IPS-18c (cell line): Measurements from ENCODE around the gene IFT88.

Experiments used
- H3K4me3 ChIP-seq: 2 replicates; pipeline ENCODE4 v1.7.0; 2013; ENCODE audit warnings: low read depth, mild to moderate bottlenecking, low read length, moderate library complexity; ENCODE audit not compliant: insufficient read depth
- H3K9me3 ChIP-seq: one replicate; pipeline ENCODE4 v1.6.1; 2013; ENCODE audit warnings: mild to moderate bottlenecking, low read length, moderate library complexity; ENCODE audit not compliant: control insufficient read depth, insufficient read depth

IFT88 gene

DNA sequence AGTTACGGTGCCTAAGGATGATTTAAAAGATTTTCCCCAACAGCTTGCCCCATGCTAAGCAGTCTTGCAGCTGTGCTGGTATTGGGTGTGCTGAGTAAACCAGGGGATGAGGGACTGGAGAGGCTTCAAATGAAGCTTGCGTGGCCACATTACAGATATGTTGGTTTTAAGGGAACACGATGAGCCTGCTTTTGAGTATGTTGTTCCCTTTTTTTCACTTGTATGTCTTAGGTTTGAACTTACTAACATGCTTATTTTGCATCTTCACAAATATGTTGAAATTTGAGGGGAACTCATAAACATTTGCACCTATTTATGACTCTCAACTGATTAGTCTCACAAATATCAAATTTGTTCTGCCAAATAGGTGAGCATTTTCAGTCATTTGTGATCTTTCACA is 134.5 kb downstream of the IFT88 start:
- H3K4me3 ChIP-seq, result no peak overlapping the region

DNA sequence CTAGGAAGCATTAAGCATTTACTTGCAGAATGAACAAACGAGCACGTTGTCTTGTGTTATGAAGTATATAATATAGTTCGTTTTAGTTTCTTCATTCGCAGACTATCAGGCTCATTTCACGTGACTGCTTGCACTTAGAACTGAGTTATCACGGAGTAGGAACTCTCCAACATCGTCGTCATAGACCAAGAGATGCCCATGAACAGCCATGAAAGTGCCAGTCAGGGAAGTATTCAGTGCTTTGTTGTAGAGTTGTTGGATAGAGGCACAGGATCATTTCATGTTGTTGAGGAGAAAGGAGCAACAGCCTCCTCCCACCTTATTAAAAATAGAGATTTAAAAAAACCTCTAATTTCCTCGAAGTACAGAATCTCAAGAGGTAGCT is 135.6 kb downstream of the IFT88 start:
- H3K4me3 ChIP-seq, result peak overlapping the region; percentile 78; the same call in 1 of the 2 replicates
- no peaks in the 10 kb centered on the region for H3K9me3 ChIP-seq

More for the DNA sequence above, 134.5 kb downstream of the IFT88 start:
- no peaks in the 10 kb centered on the region for H3K9me3 ChIP-seq

DNA sequence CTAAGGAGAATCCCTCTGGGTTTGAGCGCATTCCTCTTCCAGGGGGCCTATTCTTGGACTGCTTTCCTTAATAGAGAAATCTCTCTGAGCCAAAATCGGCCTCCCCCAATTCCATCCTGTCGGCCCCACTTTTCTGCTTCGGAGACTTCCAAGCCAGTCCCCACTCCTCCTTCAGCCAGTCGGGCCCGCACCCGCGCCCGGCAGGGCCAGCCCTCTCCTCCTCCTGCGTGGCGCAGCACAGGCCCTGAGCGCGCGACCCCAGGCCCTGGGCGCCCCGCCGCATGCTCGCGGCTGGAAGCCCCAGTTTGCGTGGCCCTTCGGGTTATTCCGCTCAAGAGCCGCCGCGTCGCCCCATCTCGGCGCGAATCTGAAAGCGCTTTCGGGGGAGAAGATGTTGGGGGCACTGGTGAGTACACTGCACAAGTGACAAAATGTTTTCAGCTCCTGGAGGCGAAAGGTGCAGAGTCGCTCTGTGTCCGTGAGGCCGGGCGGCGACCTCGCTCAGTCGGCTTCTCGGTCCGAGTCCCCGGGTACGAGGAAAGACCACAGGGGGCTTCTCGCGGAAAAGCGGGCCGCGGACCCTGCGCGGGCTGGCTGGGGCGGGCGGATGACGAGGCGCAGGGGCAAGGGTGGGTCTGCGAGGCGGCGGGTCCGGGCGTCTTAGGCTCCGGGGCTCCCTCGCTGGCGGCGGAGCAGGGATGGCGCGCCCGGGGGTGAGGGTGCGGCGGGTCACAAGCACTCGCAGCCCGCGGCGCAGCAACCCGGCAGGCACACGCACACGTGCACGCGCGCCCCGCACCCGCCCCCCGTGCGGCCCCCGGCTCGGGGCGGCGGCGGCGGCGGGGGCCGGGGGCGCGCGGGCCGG is 136.2 kb downstream of the IFT88 start, which contains the start of gene IL17D:
IL17D (plus strand) TSS at position 785 of the 865 bp plus-strand sequence. CDS start 303 bp downstream, outside the sequence.
- H3K4me3 ChIP-seq, result peak within 1 kb of the TSS; percentile 78
- H3K9me3 ChIP-seq, result no peaks in the 10 kb centered on the region

DNA sequence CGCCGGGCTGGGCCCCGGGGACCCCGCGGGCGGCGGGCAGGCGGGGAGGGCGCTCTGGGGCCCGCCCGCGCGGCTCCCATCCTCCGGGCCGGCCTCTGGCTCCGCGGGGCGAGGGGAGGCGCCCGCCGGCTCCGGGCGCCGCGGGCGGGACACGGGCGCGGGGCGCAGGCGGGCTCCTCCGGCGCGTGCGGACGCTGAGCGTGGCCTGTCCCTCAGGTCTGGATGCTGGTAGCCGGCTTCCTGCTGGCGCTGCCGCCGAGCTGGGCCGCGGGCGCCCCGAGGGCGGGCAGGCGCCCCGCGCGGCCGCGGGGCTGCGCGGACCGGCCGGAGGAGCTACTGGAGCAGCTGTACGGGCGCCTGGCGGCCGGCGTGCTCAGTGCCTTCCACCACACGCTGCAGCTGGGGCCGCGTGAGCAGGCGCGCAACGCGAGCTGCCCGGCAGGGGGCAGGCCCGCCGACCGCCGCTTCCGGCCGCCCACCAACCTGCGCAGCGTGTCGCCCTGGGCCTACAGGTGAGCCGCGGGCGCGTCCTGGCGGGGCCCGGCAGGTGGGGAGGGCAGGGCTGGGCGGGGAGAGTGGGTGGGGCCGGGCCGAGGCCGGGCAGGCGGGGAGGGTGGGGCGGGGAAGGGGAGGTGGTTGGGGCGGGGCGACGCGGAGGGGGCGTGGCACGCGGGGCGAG is 137.0 kb downstream of the IFT88 start:
- H3K4me3 ChIP-seq, result peak overlapping the region; percentile 51
- no peaks in the 10 kb centered on the region for H3K9me3 ChIP-seq

DNA sequence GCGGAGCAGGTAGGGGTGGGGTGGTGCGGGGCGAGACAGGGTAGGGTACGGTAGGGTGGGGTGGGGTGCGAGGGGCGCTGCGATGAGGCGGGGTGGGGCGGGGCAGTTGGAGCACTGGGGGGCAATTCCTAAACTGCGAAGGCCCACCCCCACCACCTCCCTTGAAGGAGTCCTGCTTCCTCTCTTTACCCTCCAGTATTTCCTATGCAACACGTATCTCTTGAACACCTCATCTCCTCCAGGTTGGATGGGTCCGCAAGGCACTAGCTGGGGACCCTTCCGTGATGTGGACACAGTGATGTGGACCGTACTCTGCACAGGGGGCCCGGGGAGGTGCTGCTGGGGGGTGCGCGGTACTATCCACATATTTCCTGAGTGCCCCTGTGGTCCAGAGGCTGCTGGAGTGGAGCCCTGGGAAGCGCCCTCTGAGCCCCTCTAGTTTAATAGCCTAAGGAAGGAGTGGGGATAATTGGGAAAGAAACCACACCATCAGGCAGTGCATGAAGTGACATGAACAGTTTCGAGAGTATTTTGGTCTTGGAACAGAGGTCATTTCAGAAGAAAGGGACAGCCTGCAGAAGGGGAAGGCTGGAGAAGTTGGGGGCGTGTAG is 137.6 kb downstream of the IFT88 start:
- H3K9me3 ChIP-seq, result no peaks in the 10 kb centered on the region
- peak overlapping the region; percentile 50; the same call in 1 of the 2 replicates for H3K4me3 ChIP-seq

DNA sequence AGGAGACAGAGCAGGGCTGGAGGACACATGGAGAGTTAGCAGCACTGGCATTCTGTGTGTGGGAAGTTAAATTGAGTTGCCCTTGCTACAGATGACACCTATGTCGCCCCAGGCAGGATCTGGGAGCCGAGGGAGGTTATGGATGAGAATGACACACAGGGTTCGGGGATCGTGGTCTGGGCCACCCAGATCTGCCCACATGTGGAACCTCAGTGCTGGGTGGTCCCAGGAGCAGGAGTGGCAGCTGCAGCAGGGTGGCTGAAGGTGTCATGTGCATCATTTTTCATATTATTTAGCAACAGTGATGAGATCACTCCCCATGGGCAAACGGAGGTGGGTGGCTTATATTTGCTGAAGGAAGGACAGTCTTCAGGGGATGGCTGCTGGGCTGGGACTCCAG is 139.7 kb downstream of the IFT88 start:
- H3K4me3 ChIP-seq, result no peak overlapping the region
- no peaks in the 10 kb centered on the region for H3K9me3 ChIP-seq

DNA sequence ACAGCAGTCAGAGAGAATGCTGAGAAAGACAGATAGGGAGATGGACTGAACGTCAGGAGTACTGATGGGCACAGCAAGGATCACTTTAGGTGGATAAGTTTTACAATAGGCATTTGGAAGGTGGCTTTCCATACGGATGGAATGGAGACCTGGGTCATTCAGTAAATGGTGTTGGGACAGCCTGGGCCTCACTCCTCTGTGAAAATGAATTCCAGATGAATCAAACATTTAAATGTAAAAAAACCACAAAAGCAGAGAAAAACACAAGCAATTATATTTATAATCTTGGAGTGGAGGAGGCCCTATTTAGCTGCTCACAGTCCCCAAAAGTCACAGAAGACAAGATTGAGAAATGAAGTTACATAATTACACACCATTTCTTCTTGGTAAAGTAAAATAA is 141.3 kb downstream of the IFT88 start:
- Histone ChIP-seq H3K4me3 (no peak overlapping the region), H3K9me3 (peaks cover 3% of the 10 kb centered on the region)

DNA sequence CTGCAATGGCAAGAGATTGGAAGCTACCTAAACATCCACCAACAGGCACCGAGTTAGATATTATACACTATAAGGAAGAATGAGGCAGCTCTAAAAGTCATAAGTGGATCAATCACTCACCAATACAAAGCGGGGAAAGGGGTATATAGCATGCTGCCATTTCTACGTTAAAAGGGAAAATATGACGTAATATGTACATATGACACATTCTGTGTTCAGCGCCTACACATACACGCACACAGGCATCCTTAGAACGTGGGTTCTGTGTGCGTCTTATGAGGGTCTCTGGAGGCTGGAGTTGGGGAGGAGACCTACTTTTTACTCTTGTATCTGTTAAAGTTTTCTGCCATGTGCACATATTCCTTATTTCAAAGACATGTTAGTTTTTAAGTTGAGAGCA is 142.4 kb downstream of the IFT88 start:
- Histone ChIP-seq H3K4me3 (no peak overlapping the region), H3K9me3 (peaks cover 3% of the 10 kb centered on the region)

DNA sequence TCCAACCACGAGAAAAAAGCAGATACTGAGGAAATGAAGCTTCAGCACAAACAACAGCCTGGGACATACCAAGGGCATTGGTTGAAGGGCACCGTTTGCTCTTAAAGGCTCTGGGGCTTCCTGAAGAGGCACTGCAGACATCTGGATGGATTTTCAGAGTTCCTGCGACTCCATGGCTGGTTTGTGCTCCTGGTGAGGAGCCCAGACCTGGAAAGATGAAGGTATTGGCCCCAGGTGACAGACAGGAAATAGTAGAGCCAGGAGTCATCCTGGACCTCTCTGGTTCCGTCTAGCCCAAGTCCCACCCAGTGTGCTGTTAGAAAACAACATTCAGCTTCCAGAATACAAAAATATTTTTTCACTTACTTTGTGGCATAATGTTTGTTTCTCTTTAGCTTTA is 142.8 kb downstream of the IFT88 start:
- H3K9me3 ChIP-seq, result peaks cover 3% of the 10 kb centered on the region
- no peak overlapping the region for H3K4me3 ChIP-seq

DNA sequence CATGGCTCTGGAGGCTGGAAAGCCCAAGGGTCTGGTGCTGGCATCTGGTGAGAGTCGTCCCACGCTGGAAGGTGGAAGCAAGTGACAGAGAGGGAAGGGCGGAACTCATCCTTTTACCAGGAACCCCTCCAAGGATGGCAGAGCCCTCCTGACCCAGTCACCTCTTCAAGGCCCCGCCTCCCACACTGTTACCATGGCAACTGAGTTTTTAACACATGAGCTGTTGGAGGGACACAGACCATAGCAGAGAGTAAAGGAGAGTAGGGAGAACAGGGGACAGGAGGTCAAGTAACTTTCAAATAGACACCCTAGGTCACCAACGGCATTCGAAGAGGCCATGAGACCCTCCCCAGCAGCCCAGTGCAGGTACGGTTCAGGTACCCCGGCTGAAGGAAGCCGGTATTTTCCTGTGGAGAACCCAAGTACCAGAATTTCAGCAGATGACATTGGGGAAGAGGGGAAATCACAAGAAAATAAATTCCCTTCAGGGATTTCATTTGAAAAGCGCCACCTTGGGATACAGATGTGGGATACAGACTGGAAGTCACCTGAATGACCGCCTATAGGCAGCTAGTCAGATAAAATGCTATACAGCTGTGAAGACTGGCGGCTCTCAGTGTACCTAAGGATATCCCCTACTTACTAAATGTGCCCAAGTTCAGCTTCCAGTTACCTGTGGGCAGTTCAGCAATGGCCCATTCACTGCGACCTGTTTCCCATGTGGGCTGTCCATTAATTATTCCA is 144.5 kb downstream of the IFT88 start:
- Histone ChIP-seq H3K9me3 (peaks cover 3% of the 10 kb centered on the region), H3K4me3 (no peak overlapping the region)

DNA sequence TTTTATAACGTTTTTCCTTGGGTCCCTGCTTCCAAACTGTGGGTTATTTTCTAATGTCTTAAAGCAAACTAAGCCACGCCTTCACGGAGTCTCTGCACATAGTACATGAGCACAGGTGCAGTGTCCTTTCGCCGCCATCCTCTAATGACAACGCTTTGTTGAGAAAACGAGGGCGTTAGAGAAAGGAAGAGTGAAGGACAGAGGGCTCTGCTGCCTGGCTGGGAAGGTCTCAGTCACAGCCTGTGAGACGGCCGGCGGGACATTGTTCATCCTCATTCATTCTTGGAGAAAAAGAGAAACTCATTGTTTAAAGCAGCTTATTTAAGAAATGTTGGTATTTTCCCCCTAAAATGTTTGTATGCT is 146.0 kb downstream of the IFT88 start:
- H3K4me3 ChIP-seq, result no peak overlapping the region
- H3K9me3 ChIP-seq, result peaks cover 3% of the 10 kb centered on the region

DNA sequence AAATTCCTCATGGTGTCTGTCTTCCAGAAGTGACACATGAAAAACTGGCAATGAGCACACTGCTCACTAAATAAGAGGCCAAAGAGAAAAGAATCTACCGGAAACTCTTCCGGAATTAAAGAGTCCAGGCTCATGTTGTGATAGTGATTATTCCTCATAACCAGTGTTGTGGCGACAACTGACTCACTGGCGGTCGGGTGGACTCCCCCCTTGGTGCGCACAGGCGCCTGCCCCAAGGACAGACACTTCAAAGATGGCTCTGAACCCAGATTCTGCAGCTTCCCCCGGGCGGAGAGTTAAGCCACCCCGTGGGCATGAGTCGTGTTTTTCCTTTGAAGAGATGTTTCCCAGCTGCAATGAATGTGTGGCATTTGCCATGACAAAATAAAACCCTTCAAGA is 146.8 kb downstream of the IFT88 start:
- peaks cover 3% of the 10 kb centered on the region for H3K9me3 ChIP-seq
- no peak overlapping the region for H3K4me3 ChIP-seq

DNA sequence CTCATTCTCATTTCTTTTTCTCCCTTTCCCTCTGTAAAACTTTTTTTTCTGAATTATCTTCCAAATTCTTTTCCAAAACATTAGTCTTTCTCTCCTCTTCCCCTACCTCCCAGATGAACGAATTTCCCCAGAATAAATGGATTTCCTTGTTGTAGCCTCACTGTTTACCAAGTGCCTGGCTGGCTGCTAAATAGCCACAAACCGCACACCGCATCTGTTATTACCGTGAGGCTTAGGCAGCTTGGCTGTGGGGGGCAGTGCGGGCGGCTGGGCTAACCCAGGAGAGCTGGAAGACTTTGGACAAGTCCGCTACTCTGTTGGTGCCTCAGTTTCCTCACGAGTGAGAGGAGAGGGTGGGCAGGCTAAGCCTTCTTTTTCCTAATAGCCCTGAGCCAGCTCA is 147.2 kb downstream of the IFT88 start:
- H3K9me3 ChIP-seq, result peaks cover 3% of the 10 kb centered on the region
- H3K4me3 ChIP-seq, result no peak overlapping the region

DNA sequence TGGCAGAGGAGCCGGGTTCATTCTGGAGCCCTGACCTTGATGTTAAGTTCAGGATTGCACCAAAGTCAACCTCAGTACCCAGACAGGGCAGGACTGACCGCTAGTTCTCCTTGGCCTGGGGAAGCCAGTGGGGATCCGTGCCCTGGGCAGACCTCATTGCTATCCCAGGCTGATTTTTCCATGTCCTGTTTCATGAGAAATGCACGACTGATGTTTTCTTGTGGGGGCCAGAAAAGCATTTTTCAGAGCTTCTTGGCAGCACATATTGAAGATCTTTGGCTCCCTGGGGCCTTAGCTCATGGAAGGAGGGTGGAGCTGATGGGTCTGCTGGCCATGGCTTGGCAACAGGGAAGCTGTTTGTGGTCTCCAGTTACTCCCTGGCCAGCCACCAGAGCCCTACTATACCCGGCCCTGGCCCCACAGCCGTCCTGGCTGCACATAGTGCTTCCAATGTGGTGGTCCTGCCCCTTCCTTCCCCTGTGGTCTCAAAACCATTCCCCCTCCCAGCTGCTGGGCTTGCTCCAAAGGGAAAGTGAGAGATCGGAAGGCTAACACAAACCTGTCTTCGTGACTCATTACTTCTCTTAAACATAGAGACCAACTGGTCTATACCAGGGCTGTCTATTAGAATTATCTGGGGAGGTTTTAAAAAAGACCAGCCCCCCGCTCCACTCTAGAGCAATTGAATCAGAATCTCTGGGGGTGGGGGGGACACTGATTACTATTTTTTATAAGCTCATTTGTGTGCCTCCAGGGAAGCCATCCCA is 147.8 kb downstream of the IFT88 start:
- Histone ChIP-seq H3K9me3 (peaks cover 3% of the 10 kb centered on the region), H3K4me3 (no peak overlapping the region)

DNA sequence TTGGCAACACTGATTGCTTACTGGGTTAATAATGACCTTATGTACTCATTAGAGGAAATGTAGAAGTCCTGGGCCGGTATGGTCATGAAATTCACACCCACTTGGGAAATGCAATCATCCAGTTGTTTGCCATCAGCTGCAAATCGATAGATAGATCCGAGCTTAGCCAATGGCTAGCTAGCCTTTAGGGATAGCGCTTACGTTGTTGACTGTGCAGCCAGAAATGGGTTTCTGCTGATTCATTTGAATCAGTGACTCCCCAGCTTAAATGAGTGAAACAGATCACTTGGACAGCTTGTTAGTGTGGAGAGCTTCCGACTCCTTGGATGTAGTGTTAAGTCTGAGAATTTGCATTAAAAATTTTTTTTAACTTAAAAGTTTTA is 148.4 kb downstream of the IFT88 start:
- Histone ChIP-seq H3K9me3 (peaks cover 3% of the 10 kb centered on the region), H3K4me3 (no peak overlapping the region)

DNA sequence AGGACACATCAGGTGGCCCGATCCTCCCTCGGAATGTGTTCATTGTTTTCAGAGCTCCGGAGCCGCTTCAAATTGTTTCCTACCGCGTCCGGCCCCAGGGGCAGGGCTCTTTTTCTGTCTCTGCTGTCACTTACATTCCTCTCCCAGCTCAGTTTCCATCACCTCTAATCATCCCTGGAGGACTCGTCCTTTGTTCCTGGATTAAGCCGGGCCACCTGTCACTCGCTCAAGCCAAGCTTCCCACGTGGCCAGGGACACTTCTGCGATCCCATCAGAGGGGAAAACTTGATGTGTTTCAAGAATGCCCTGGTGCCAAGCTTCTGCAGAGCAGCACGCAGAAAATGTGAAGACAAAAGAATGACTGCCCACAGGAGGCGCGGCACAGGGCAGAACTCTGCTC is 150.0 kb downstream of the IFT88 start:
- peaks cover 3% of the 10 kb centered on the region for H3K9me3 ChIP-seq
- no peak overlapping the region for H3K4me3 ChIP-seq
